Measurements from ENCODE around the gene ALK.

ALK gene

DNA sequence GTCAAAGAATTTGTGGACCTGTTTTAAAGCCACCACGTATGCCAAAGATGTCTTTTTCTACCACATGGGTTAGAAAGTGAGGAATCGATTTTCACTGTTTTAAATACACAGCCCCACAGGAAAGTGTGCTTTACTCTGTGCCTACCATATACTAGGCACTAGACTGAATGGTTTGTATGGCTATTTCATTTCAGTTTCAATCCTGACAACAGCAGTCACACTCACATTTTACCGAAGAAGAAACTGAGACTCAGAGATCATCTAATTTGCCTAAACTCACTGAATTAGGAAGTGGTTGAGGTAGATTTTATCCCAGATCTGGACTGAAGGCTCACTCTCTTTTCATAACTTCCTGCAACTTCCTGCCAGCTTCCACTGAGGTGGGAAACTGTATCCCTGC, 176.4 kb downstream of the ALK start:
- no peak overlapping the region for H3K23ac ChIP-seq (ENCODE audit: low read depth, low read length, poor library complexity)
- no peak overlapping the region for H3K9ac ChIP-seq (ENCODE audit: low read depth, low read length, poor library complexity)
- H4K91ac ChIP-seq (ENCODE audit: low read depth, low read length, poor library complexity), result no peak overlapping the region
- no peak overlapping the region for H3K27ac ChIP-seq (replicated peaks; ENCODE audit: low read length)
- no peak overlapping the region for H2AFZ ChIP-seq (ENCODE audit: low read length)
- no peaks in the 10 kb centered on the region for H3K36me3 ChIP-seq (replicated peaks in 1 of 2; ENCODE audit: control insufficient read depth in 2 of 2, insufficient read depth in 2 of 2, low read length in 2 of 2)
- H3K18ac ChIP-seq (ENCODE audit: low read length), result no peak overlapping the region
- H3K4ac ChIP-seq (ENCODE audit: low read length), result no peak overlapping the region
- H3K9me3 ChIP-seq (replicated peaks in 1 of 2; ENCODE audit: control insufficient read depth in 2 of 2, insufficient read depth in 1 of 2, low read depth in 1 of 2, low read length in 2 of 2), result no peaks in the 10 kb centered on the region
- no peak overlapping the region for H3K14ac ChIP-seq (ENCODE audit: low read length)
- H2BK15ac ChIP-seq (ENCODE audit: low read length), result no peak overlapping the region
- no peak overlapping the region for H2BK5ac ChIP-seq (ENCODE audit: low read length)
- no peaks in the 10 kb centered on the region for H3K79me1 ChIP-seq (ENCODE audit: low read depth, low read length)
- no peak overlapping the region for H2BK120ac ChIP-seq (ENCODE audit: low read depth, low read length)
- no peak overlapping the region for H2BK12ac ChIP-seq (ENCODE audit: low read length)
- no peak overlapping the region for H2AK5ac ChIP-seq (ENCODE audit: low read depth, low read length)
- H3K4me3 ChIP-seq (ENCODE audit: low read length in 2 of 2), result no peak overlapping the region
- no peak for DNase-seq (ENCODE audit: low spot score)
- no CpG with 5 or more reads among the region's 3 CpGs for WGBS, 2 donors (ENCODE audit: extremely low coverage in 2 of 2, insufficient read length in 2 of 2, insufficient replicate concordance in 1 of 2)
- H3K4me2 ChIP-seq (ENCODE audit: insufficient read depth, low read length, poor library complexity, severe bottlenecking), result no peak overlapping the region
- no peak overlapping the region for H4K8ac ChIP-seq (ENCODE audit: low read depth, low read length)
- no peaks in the 10 kb centered on the region for H3K27me3 ChIP-seq (ENCODE audit: control insufficient read depth in 3 of 3, insufficient read depth in 3 of 3, low read depth in 1 of 3, low read length in 3 of 3)
- H3K4me1 ChIP-seq (ENCODE audit: control insufficient read depth in 2 of 2, insufficient read depth in 1 of 2, low read depth in 1 of 2, low read length in 2 of 2), result peaks cover 0 to under 1% of the 10 kb centered on the region in 2 donors

DNA sequence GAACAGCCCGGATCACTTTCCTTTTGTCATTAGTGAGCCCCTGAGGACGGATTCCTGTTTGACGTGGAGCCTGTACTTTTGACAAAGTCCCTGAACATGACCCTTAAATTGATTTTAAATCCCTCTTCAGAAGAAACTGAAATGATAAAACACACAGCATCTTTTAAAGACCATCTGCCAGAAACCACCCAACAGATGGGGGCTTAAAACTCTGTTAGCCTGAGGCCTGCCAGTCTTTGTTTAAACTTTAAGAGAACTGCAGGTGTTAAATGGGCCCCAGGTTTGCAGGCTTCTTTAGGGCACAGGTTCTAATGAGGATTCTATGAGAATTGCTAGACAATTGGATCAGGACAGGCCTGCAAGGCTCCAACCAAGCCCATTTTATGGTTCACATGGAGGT, 177.9 kb downstream of the ALK start:
- Histone ChIP-seq H3K18ac (ENCODE audit: low read length) (no peak overlapping the region), H2BK15ac (ENCODE audit: low read length) (no peak overlapping the region), H3K4me3 (ENCODE audit: low read length in 2 of 2) (no peak overlapping the region), H3K14ac (ENCODE audit: low read length) (no peak overlapping the region), H2BK12ac (ENCODE audit: low read length) (no peak overlapping the region), H3K36me3 (replicated peaks in 1 of 2; ENCODE audit: control insufficient read depth in 2 of 2, insufficient read depth in 2 of 2, low read length in 2 of 2) (no peaks in the 10 kb centered on the region), H4K8ac (ENCODE audit: low read depth, low read length) (no peak overlapping the region), H2BK5ac (ENCODE audit: low read length) (no peak overlapping the region), H3K4me2 (ENCODE audit: insufficient read depth, low read length, poor library complexity, severe bottlenecking) (no peak overlapping the region), H3K27me3 (ENCODE audit: control insufficient read depth in 3 of 3, insufficient read depth in 3 of 3, low read depth in 1 of 3, low read length in 3 of 3) (no peaks in the 10 kb centered on the region), H3K79me1 (ENCODE audit: low read depth, low read length) (no peaks in the 10 kb centered on the region), H2BK120ac (ENCODE audit: low read depth, low read length) (no peak overlapping the region), H3K4ac (ENCODE audit: low read length) (no peak overlapping the region), H2AK5ac (ENCODE audit: low read depth, low read length) (no peak overlapping the region), H2AFZ (ENCODE audit: low read length) (no peak overlapping the region), H4K91ac (ENCODE audit: low read depth, low read length, poor library complexity) (no peak overlapping the region), H3K23ac (ENCODE audit: low read depth, low read length, poor library complexity) (no peak overlapping the region), H3K9me3 (replicated peaks in 1 of 2; ENCODE audit: control insufficient read depth in 2 of 2, insufficient read depth in 1 of 2, low read depth in 1 of 2, low read length in 2 of 2) (no peaks in the 10 kb centered on the region), H3K9ac (ENCODE audit: low read depth, low read length, poor library complexity) (no peak overlapping the region), H3K27ac (replicated peaks; ENCODE audit: low read length) (no peak overlapping the region), H3K4me1 (ENCODE audit: control insufficient read depth in 2 of 2, insufficient read depth in 1 of 2, low read depth in 1 of 2, low read length in 2 of 2) (peaks cover 0 to 3% of the 10 kb centered on the region in 2 donors)
- WGBS, 2 donors (ENCODE audit: extremely low coverage in 2 of 2, insufficient read length in 2 of 2, insufficient replicate concordance in 1 of 2), result no CpG with 5 or more reads among the region's 3 CpGs
- no peak for DNase-seq (ENCODE audit: low spot score)

DNA sequence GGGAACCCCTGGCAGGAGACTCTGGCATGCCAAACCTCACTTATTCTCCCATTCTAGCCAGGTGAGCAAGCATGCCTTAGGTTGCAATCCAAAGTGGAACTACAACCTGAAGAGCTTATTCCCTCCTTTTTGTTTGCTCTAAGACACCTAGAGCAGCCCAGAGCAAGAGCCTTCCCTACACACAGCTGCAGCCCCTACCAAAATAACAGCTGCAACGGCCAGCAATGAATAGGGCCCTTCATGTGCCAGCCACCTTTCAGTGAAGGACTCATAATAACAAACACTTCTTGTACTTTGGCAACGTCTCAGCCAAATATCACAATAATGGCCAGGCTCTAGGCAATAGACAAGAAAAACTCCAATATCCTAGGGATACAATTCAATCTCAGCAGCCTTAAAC, 178.7 kb downstream of the ALK start:
- Histone ChIP-seq H3K9ac (ENCODE audit: low read depth, low read length, poor library complexity) (no peak overlapping the region), H2BK120ac (ENCODE audit: low read depth, low read length) (no peak overlapping the region), H2AK5ac (ENCODE audit: low read depth, low read length) (no peak overlapping the region), H3K23ac (ENCODE audit: low read depth, low read length, poor library complexity) (no peak overlapping the region), H3K4ac (ENCODE audit: low read length) (no peak overlapping the region), H4K8ac (ENCODE audit: low read depth, low read length) (no peak overlapping the region), H3K4me3 (ENCODE audit: low read length in 2 of 2) (no peak overlapping the region), H3K27me3 (ENCODE audit: control insufficient read depth in 3 of 3, insufficient read depth in 3 of 3, low read depth in 1 of 3, low read length in 3 of 3) (no peaks in the 10 kb centered on the region), H3K36me3 (replicated peaks in 1 of 2; ENCODE audit: control insufficient read depth in 2 of 2, insufficient read depth in 2 of 2, low read length in 2 of 2) (no peaks in the 10 kb centered on the region), H3K9me3 (replicated peaks in 1 of 2; ENCODE audit: control insufficient read depth in 2 of 2, insufficient read depth in 1 of 2, low read depth in 1 of 2, low read length in 2 of 2) (no peaks in the 10 kb centered on the region), H3K4me1 (ENCODE audit: control insufficient read depth in 2 of 2, insufficient read depth in 1 of 2, low read depth in 1 of 2, low read length in 2 of 2) (peaks cover 0 to 3% of the 10 kb centered on the region in 2 donors), H4K91ac (ENCODE audit: low read depth, low read length, poor library complexity) (no peak overlapping the region), H2BK5ac (ENCODE audit: low read length) (no peak overlapping the region), H2BK12ac (ENCODE audit: low read length) (no peak overlapping the region), H3K27ac (replicated peaks; ENCODE audit: low read length) (no peak overlapping the region), H3K14ac (ENCODE audit: low read length) (no peak overlapping the region), H3K4me2 (ENCODE audit: insufficient read depth, low read length, poor library complexity, severe bottlenecking) (no peak overlapping the region), H2BK15ac (ENCODE audit: low read length) (no peak overlapping the region), H3K18ac (ENCODE audit: low read length) (no peak overlapping the region), H2AFZ (ENCODE audit: low read length) (no peak overlapping the region), H3K79me1 (ENCODE audit: low read depth, low read length) (no peaks in the 10 kb centered on the region)
- no peak for DNase-seq (ENCODE audit: low spot score)
- no CpG with 5 or more reads among the region's 2 CpGs for WGBS, 2 donors (ENCODE audit: extremely low coverage in 2 of 2, insufficient read length in 2 of 2, insufficient replicate concordance in 1 of 2)

DNA sequence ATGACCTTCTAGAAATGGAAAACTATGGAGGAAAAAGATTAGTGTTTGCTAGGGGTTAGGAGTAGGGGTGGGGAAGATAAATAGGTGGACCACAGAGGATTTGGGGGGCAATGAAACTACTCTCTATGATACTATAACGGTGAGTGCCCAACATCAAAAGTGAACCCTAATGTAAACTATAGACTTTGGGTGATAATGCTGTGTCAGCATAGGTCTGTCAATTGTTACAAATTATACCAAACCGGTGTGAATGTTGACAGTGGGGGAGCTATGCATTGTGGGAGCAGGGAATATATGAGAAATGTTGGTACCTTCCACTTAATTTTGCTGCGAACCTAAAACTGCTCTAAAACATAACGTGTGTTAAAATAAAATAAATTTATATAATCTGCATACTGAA, 180.3 kb downstream of the ALK start:
- Histone ChIP-seq H2AK5ac (ENCODE audit: low read depth, low read length) (no peak overlapping the region), H3K27ac (replicated peaks; ENCODE audit: low read length) (no peak overlapping the region)
- no CpG with 5 or more reads among the region's 4 CpGs for WGBS, 2 donors (ENCODE audit: extremely low coverage in 2 of 2, insufficient read length in 2 of 2, insufficient replicate concordance in 1 of 2)

More for the DNA sequence above, 180.3 kb downstream of the ALK start:
- Histone ChIP-seq H3K36me3 (replicated peaks in 1 of 2; ENCODE audit: control insufficient read depth in 2 of 2, insufficient read depth in 2 of 2, low read length in 2 of 2) (no peaks in the 10 kb centered on the region), H3K4me1 (ENCODE audit: control insufficient read depth in 2 of 2, insufficient read depth in 1 of 2, low read depth in 1 of 2, low read length in 2 of 2) (peaks cover 0 to 3% of the 10 kb centered on the region in 2 donors), H4K8ac (ENCODE audit: low read depth, low read length) (no peak overlapping the region), H2BK120ac (ENCODE audit: low read depth, low read length) (no peak overlapping the region), H3K79me1 (ENCODE audit: low read depth, low read length) (no peaks in the 10 kb centered on the region), H2BK15ac (ENCODE audit: low read length) (no peak overlapping the region), H2BK12ac (ENCODE audit: low read length) (no peak overlapping the region), H4K91ac (ENCODE audit: low read depth, low read length, poor library complexity) (no peak overlapping the region), H3K18ac (ENCODE audit: low read length) (no peak overlapping the region), H3K23ac (ENCODE audit: low read depth, low read length, poor library complexity) (no peak overlapping the region), H2BK5ac (ENCODE audit: low read length) (no peak overlapping the region), H3K14ac (ENCODE audit: low read length) (no peak overlapping the region), H3K4me3 (ENCODE audit: low read length in 2 of 2) (no peak overlapping the region), H3K4me2 (ENCODE audit: insufficient read depth, low read length, poor library complexity, severe bottlenecking) (no peak overlapping the region), H2AFZ (ENCODE audit: low read length) (no peak overlapping the region), H3K4ac (ENCODE audit: low read length) (no peak overlapping the region), H3K27me3 (ENCODE audit: control insufficient read depth in 3 of 3, insufficient read depth in 3 of 3, low read depth in 1 of 3, low read length in 3 of 3) (no peaks in the 10 kb centered on the region), H3K9me3 (replicated peaks in 1 of 2; ENCODE audit: control insufficient read depth in 2 of 2, insufficient read depth in 1 of 2, low read depth in 1 of 2, low read length in 2 of 2) (no peaks in the 10 kb centered on the region), H3K9ac (ENCODE audit: low read depth, low read length, poor library complexity) (no peak overlapping the region)
- DNase-seq (ENCODE audit: low spot score), result no peak

Data from neuronal stem cell (in vitro differentiated cells).